Astrocyte (in vitro differentiated cells and primary cell): ENCODE measurements around the gene GCNT1. TPM values are rescaled to one million over a fixed set of nuclear protein-coding genes. Genes with fewer than 3 reads are reported as not detected.

ENCODE experiments used
- DNase-seq: peaks from one replicate; pipeline ENCODE4 v3.0.0-alpha.2; 2010; ENCODE audit warnings: low read depth
- FAIRE-seq: peaks from 2 replicates; lab custom pipeline; 2011; peaks lifted over from hg19 to GRCh38; lab: Jason Lieb, UNC
- H2AFZ ChIP-seq: 2 replicates; pipeline ENCODE4 v1.6.0; 2012; ENCODE audit warnings: low read depth, low read length, inconsistent platforms
- H3K27ac ChIP-seq: 2 replicates; pipeline ENCODE4 v1.5.1; 2011; ENCODE audit warnings: low read depth, low read length, inconsistent platforms
- H3K27me3 ChIP-seq: 2 replicates; pipeline ENCODE4 v1.6.0; 2011; ENCODE audit warnings: low read length, inconsistent platforms; ENCODE audit not compliant: insufficient read depth
- H3K36me3 ChIP-seq: 2 replicates; pipeline ENCODE4 v1.5.1; 2011; ENCODE audit warnings: low read length, inconsistent platforms; ENCODE audit not compliant: insufficient read depth
- H3K4me1 ChIP-seq: 2 replicates; pipeline ENCODE4 v1.5.1; 2011; ENCODE audit warnings: low read length, inconsistent platforms; ENCODE audit not compliant: insufficient read depth
- H3K4me2 ChIP-seq: 2 replicates; pipeline ENCODE4 v1.6.0; 2012; ENCODE audit warnings: low read length, inconsistent platforms
- H3K4me3 ChIP-seq: 2 replicates; pipeline ENCODE4 v1.5.1; 2011; ENCODE audit warnings: low read depth, mild to moderate bottlenecking, low read length, inconsistent platforms; ENCODE audit not compliant: insufficient read depth
- H3K79me2 ChIP-seq: 2 replicates; pipeline ENCODE4 v1.6.0; 2012; ENCODE audit warnings: mild to moderate bottlenecking, low read length, inconsistent platforms; ENCODE audit not compliant: insufficient read depth
- H3K9ac ChIP-seq: 2 replicates; pipeline ENCODE4 v1.6.0; 2012; ENCODE audit warnings: mild to moderate bottlenecking, low read length, inconsistent platforms
- H3K9me3 ChIP-seq: 2 replicates; pipeline ENCODE4 v1.5.1; 2012; ENCODE audit warnings: low read depth, mild to moderate bottlenecking, low read length, inconsistent platforms; ENCODE audit not compliant: insufficient read depth
- H4K20me1 ChIP-seq: 2 replicates; pipeline ENCODE4 v1.6.0; 2012; ENCODE audit warnings: low read length, inconsistent platforms; ENCODE audit not compliant: insufficient read depth
- H3K27ac Mint-ChIP-seq: one replicate; pipeline ENCODE4 v1.8.0; 2021; ENCODE audit warnings: mild to moderate bottlenecking, mixed read lengths; ENCODE audit not compliant: unreplicated experiment
- H3K27me3 Mint-ChIP-seq: one replicate; pipeline ENCODE4 v1.8.0; 2021; ENCODE audit warnings: low read depth, mixed read lengths; ENCODE audit not compliant: unreplicated experiment
- H3K36me3 Mint-ChIP-seq: one replicate; pipeline ENCODE4 v1.8.0; 2021; ENCODE audit warnings: low read depth, mixed read lengths; ENCODE audit not compliant: unreplicated experiment
- H3K4me1 Mint-ChIP-seq: one replicate; pipeline ENCODE4 v1.8.0; 2021; ENCODE audit warnings: low read depth, mixed read lengths; ENCODE audit not compliant: unreplicated experiment
- H3K4me3 Mint-ChIP-seq: one replicate; pipeline ENCODE4 v1.8.0; 2021; ENCODE audit warnings: mild to moderate bottlenecking, moderate library complexity, mixed read lengths; ENCODE audit not compliant: unreplicated experiment
- H3K9me3 Mint-ChIP-seq: one replicate; pipeline ENCODE4 v1.8.0; 2021; ENCODE audit warnings: mild to moderate bottlenecking, mixed read lengths; ENCODE audit not compliant: unreplicated experiment
- CTCF ChIP-seq: IDR thresholded peaks from 2 replicates; pipeline ENCODE4 v1.5.1; 2011; ENCODE audit warnings: low read depth, mild to moderate bottlenecking, inconsistent platforms, low read length, moderate library complexity; ENCODE audit not compliant: insufficient read depth
- EZH2 ChIP-seq: IDR thresholded peaks from 2 replicates; pipeline ENCODE4 v1.6.1; 2012; ENCODE audit warnings: mild to moderate bottlenecking, low read length, inconsistent platforms; ENCODE audit not compliant: insufficient read depth
- total RNA-seq: library from RNA; stranded (reverse); gene quantifications from 2 replicates; pipeline ENCODE4 v1.2.1, GENCODE V29; 2021

GCNT1 gene
- total RNA-seq, 1 donor from 2014 or later, result 14.7 TPM

- Mint-ChIP-seq H3K36me3 (peaks cover 1% of the 10 kb centered on the region), H3K4me1 (peaks cover 25% of the 10 kb centered on the region), H3K27ac (no peak overlapping the region), H3K9me3 (peaks cover 2% of the 10 kb centered on the region), H3K4me3 (no peak overlapping the region), H3K27me3 (no peaks in the 10 kb centered on the region)
- Histone ChIP-seq H3K79me2 (no peaks in the 10 kb centered on the region), H2AFZ (no peak overlapping the region), H3K4me2 (no peak overlapping the region), H3K36me3 (no peaks in the 10 kb centered on the region), H3K27ac (no peak overlapping the region), H3K4me3 (no peak overlapping the region), H4K20me1 (no peaks in the 10 kb centered on the region), H3K9me3 (no peaks in the 10 kb centered on the region), H3K4me1 (peaks cover 10% of the 10 kb centered on the region), H3K27me3 (no peaks in the 10 kb centered on the region), H3K9ac (no peak overlapping the region)
- DNase-seq (no peak), FAIRE-seq (no peak)
- TF ChIP-seq EZH2 (no peak), CTCF (no peak)
These were observed 10.5 kb upstream of the GCNT1 start for GRCh38 chr9:76448501-76448900.

- H3K4me3 ChIP-seq, result no peak overlapping the region
- H3K4me2 ChIP-seq, result peak overlapping the region; percentile 27
- Mint-ChIP-seq H3K27me3 (no peaks in the 10 kb centered on the region), H3K36me3 (peaks cover 1% of the 10 kb centered on the region), H3K27ac (peak overlapping the region; percentile 83), H3K4me1 (peaks cover 20% of the 10 kb centered on the region), H3K9me3 (peaks cover 2% of the 10 kb centered on the region), H3K4me3 (no peak overlapping the region)
- no peaks in the 10 kb centered on the region for H3K79me2 ChIP-seq
- peak; percentile 88 for DNase-seq
- H2AFZ ChIP-seq, result no peak overlapping the region
- TF ChIP-seq EZH2, result no peak
- TF ChIP-seq CTCF, result no peak
- no peaks in the 10 kb centered on the region for H4K20me1 ChIP-seq
- H3K4me1 ChIP-seq, result peaks cover 16% of the 10 kb centered on the region
- H3K36me3 ChIP-seq, result no peaks in the 10 kb centered on the region
- no peaks in the 10 kb centered on the region for H3K9me3 ChIP-seq
- H3K9ac ChIP-seq, result no peak overlapping the region
- H3K27me3 ChIP-seq, result no peaks in the 10 kb centered on the region
- peak overlapping the region; percentile 71 for H3K27ac ChIP-seq
- peak; percentile 49 for FAIRE-seq
These were observed 7.7 kb upstream of the GCNT1 start for GRCh38 chr9:76451234-76451633.

- TF ChIP-seq CTCF, result no peak
- TF ChIP-seq EZH2, result no peak
- no peaks in the 10 kb centered on the region for H3K79me2 ChIP-seq
- no peaks in the 10 kb centered on the region for H3K36me3 ChIP-seq
- no peak overlapping the region for H3K4me3 Mint-ChIP-seq
- H3K9me3 ChIP-seq, result no peaks in the 10 kb centered on the region
- peaks cover 18% of the 10 kb centered on the region for H3K4me1 Mint-ChIP-seq
- H3K27me3 ChIP-seq, result no peaks in the 10 kb centered on the region
- H3K36me3 Mint-ChIP-seq, result peaks cover 1% of the 10 kb centered on the region
- H3K27ac Mint-ChIP-seq, result peak overlapping the region; percentile 16
- no peak overlapping the region for H3K4me2 ChIP-seq
- H3K4me3 ChIP-seq, result no peak overlapping the region
- H3K9ac ChIP-seq, result no peak overlapping the region
- no peak for FAIRE-seq
- H3K27me3 Mint-ChIP-seq, result no peaks in the 10 kb centered on the region
- no peak overlapping the region for H2AFZ ChIP-seq
- peaks cover 21% of the 10 kb centered on the region for H3K4me1 ChIP-seq
- H4K20me1 ChIP-seq, result no peaks in the 10 kb centered on the region
- DNase-seq, result no peak
- peaks cover 2% of the 10 kb centered on the region for H3K9me3 Mint-ChIP-seq
- H3K27ac ChIP-seq, result no peak overlapping the region
These were observed 6.1 kb upstream of the GCNT1 start for GRCh38 chr9:76452839-76453238.
